ENCODE results near the gene TBCD. TPM values are rescaled to one million over a fixed set of nuclear protein-coding genes. Genes with fewer than 3 reads are reported as not detected.

Gene TBCD
- total and polyA plus RNA-seq, 8 donors = 28.7 to 161 (median 40.0) TPM

DNA sequence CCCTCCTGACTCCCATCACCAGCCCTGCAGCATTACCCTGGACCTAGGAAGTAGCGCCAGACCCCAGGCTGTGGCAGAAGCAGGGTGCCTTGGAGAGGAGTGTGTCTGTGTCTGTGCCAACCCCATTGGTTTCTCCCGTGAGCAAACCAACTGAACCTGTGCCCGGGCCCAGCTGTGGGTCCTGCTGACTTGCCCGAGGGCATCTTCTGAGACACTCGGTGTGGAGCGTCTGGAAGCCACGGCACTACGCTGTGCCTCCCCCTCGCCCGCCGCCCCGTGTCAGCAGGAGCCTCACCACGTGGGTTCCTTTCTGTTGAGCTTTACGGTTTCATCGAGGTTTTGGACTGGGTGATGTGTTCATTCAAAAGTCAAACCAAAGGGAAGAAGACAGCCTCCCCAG, 60.2 kb downstream of the TBCD start:
- Histone ChIP-seq H3K36me3 (no peaks in the 10 kb centered on the region), H3K27me3 (no peaks in the 10 kb centered on the region), H3K9me3 (no peaks in the 10 kb centered on the region), H3K4me3 (no peak overlapping the region), H3K4me1 (no peaks in the 10 kb centered on the region), H3K27ac (no peak overlapping the region)
- ATAC-seq (no peak), FAIRE-seq (no peak), DNase-seq (no peak)
- 90% methylated on average over 15 of the region's 15 CpGs for WGBS, 2 donors
- TF ChIP-seq, protein P1, sequence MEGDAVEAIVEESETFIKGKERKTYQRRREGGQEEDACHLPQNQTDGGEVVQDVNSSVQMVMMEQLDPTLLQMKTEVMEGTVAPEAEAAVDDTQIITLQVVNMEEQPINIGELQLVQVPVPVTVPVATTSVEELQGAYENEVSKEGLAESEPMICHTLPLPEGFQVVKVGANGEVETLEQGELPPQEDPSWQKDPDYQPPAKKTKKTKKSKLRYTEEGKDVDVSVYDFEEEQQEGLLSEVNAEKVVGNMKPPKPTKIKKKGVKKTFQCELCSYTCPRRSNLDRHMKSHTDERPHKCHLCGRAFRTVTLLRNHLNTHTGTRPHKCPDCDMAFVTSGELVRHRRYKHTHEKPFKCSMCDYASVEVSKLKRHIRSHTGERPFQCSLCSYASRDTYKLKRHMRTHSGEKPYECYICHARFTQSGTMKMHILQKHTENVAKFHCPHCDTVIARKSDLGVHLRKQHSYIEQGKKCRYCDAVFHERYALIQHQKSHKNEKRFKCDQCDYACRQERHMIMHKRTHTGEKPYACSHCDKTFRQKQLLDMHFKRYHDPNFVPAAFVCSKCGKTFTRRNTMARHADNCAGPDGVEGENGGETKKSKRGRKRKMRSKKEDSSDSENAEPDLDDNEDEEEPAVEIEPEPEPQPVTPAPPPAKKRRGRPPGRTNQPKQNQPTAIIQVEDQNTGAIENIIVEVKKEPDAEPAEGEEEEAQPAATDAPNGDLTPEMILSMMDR (IDR thresholded peaks at IDR 0.05) = no peak
- intact Hi-C loops (cut with DNase I) = no loop called here

DNA sequence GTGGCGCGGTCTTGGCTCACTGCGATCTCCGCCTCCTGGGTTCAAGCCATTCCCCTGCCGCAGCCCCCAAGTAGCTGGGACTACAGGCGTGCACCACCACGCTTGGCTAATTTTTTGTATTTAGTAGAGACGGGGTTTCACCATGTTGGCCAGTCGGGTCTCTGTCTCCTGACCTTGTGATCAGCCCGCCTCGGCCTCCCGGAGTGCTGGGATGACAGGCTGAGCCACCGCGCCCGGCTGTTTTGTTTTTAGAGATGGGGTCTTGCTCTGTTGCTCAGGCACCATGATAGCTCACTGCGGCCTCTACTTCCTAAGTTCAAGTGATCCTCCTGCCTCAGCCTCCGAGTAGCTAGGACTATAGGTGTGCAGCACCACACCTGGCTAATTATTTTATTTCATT, 60.7 kb downstream of the TBCD start:
- H3K9me3 ChIP-seq = no peaks in the 10 kb centered on the region
- WGBS, 2 donors = 97 to 98% methylated on average over 17 of the region's 17 CpGs
- H3K4me3 ChIP-seq = no peak overlapping the region
- ATAC-seq (no peak), DNase-seq (no peak), FAIRE-seq (no peak)
- no peaks in the 10 kb centered on the region for H3K4me1 ChIP-seq
- no peak overlapping the region for H3K27ac ChIP-seq
- no peaks in the 10 kb centered on the region for H3K27me3 ChIP-seq
- TF ChIP-seq, protein P1 (IDR thresholded peaks at IDR 0.05) = no peak
- H3K36me3 ChIP-seq = no peaks in the 10 kb centered on the region
- intact Hi-C loops (cut with DNase I) = no loop called here

DNA sequence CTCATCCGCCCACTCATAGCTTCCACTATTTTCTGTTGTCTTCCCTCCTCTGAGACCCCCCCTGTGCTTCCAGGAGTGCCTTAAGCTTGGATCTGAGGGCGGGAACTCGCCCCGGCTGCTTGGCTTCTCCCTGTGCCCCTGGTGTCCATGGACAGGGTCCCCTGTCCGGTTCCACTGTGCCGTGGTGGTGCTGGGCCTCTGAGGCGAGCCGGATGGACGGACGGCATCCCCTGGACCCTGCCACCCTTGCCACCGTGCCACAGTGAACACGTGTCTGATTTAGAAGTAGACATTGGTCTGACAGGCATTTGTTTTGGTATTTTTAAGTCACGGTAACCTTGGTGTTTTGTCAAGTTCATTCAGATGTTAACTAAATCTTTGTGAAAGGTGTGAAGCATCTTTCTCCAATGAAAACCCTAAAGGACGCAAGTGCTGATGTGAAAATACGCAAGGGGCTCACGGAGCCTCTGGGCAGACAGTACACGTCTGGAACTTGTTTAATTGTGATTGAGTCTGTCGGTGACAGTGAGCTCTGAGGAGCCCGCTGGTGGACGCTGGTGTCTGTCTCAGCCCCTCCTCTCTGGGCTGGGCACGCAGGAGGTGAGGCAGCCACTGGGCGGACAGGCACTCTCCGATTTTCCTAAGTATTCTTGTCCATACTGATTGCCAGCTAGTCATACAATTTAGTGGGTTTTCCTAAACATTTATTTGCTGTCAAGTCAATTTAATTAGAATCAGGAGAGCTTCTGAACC, 61.6 kb downstream of the TBCD start:
- WGBS, 2 donors = 92 to 95% methylated on average over 23 of the region's 23 CpGs
- no peaks in the 10 kb centered on the region for H3K4me1 ChIP-seq
- H3K36me3 ChIP-seq = peaks cover 0 to 5% (median 0%) of the 10 kb centered on the region in 3 donors
- DNase-seq (no peak), FAIRE-seq (no peak), ATAC-seq (no peak)
- H3K9me3 ChIP-seq = no peaks in the 10 kb centered on the region
- H3K27ac ChIP-seq = no peak overlapping the region
- no peaks in the 10 kb centered on the region for H3K27me3 ChIP-seq
- TF ChIP-seq, protein P1 (IDR thresholded peaks at IDR 0.05) = no peak
- no peak overlapping the region for H3K4me3 ChIP-seq
- intact Hi-C loops (cut with DNase I) = no loop called here

DNA sequence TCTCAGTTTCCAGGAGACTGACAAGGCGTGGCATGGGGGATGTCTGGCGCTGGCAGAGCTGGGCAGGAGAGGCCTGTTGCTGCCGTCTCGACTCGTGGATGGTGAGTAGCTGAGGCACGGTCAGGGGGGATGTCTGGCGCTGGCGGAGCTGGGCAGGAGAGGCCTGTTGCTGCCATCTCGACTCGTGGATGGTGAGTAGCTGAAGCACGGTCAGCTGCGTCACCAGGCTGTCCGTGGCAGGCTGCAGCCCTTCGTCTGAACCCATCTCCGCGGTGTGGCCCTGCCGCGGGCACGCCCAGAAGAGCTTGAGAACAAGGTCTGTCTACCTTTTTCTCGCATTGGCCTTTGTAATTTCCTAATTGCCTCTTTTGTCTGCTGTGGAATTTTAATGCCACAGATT, 63.0 kb downstream of the TBCD start:
- no peak for DNase-seq
- 95 to 96% methylated on average over 20 of the region's 20 CpGs for WGBS, 2 donors
- Histone ChIP-seq H3K27ac (no peak overlapping the region), H3K4me1 (no peaks in the 10 kb centered on the region), H3K27me3 (no peaks in the 10 kb centered on the region), H3K9me3 (no peaks in the 10 kb centered on the region), H3K4me3 (no peak overlapping the region), H3K36me3 (peaks cover 0 to 6% (median 0%) of the 10 kb centered on the region in 3 donors)
- FAIRE-seq = no peak
- intact Hi-C loops (cut with DNase I) = no loop called here
- TF ChIP-seq, protein P1 (IDR thresholded peaks at IDR 0.05) = no peak
- no peak for ATAC-seq

DNA sequence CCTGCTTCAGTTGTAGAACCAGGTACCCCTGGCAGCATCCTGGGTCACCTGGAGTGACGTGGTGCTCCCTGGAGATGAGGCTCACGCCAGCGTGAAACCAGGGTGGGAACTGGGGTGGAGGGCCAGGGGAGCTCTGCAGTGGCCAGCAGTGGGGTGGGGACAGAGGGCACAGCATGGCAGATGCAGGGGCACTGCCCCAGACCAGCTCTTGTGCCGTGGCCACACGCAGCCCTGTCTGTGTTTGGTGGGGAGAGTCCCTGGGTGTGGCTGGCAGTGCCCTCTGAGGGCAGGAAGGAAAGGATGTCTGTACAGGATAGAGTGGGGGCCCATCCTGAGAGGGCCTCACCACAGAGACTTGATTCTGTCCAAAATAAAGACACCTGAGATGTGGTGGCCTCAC, 63.5 kb downstream of the TBCD start:
- ATAC-seq (no peak), FAIRE-seq (no peak), DNase-seq (no peak)
- H3K27ac ChIP-seq = no peak overlapping the region
- intact Hi-C loops (cut with DNase I) = no loop called here
- no peaks in the 10 kb centered on the region for H3K9me3 ChIP-seq
- no peaks in the 10 kb centered on the region for H3K4me1 ChIP-seq
- H3K4me3 ChIP-seq = no peak overlapping the region
- H3K27me3 ChIP-seq = no peaks in the 10 kb centered on the region
- H3K36me3 ChIP-seq = peaks cover 0 to 6% (median 0%) of the 10 kb centered on the region in 3 donors
- WGBS, 2 donors = 91 to 100% methylated on average over 5 of the region's 5 CpGs
- TF ChIP-seq, protein P1 (IDR thresholded peaks at IDR 0.05) = no peak
